Activated CD8-positive, alpha-beta memory T cell treated with anti-CD3 and anti-CD28 coated beads, Interleukin-2, amount 10 ng/mL, durations not matched to agents 7 days and 5 days (primary cell): ENCODE data around the gene MT4. TPM values are rescaled to one million over a fixed set of nuclear protein-coding genes. Genes with fewer than 3 reads are reported as not detected.

Experiments used
- ATAC-seq: fragments of 150-1000 bp; cut with Tn5 transposase; one replicate; pipeline ENCODE4 v1.10.0; 2021; ENCODE audit warnings: moderate library complexity
- CTCF ChIA-PET: fragments of 350-600 bp; sonication (Branson Sonifier 250); formaldehyde crosslinking; loops from one replicate; lab custom pipeline; 2021; ENCODE audit warnings: antibody characterized with exemption; lab: Charles Lee
- DNase-seq: peaks from one replicate; pipeline ENCODE4 v3.0.0-alpha.2; 2020
- H3K27ac Mint-ChIP-seq: one replicate; pipeline ENCODE4 v1.8.0; 2021; ENCODE audit warnings: mild to moderate bottlenecking, mixed read lengths
- H3K27me3 Mint-ChIP-seq: one replicate; pipeline ENCODE4 v1.8.0; 2021; ENCODE audit warnings: mixed read lengths
- H3K36me3 Mint-ChIP-seq: one replicate; pipeline ENCODE4 v1.8.0; 2021; ENCODE audit warnings: mild to moderate bottlenecking, mixed read lengths
- H3K4me1 Mint-ChIP-seq: one replicate; pipeline ENCODE4 v1.8.0; 2021; ENCODE audit warnings: mixed read lengths
- H3K4me3 Mint-ChIP-seq: one replicate; pipeline ENCODE4 v1.8.0; 2021; ENCODE audit warnings: mild to moderate bottlenecking, moderate library complexity, mixed read lengths
- H3K9me3 Mint-ChIP-seq: one replicate; pipeline ENCODE4 v1.8.0; 2022; ENCODE audit warnings: low read depth, mixed read lengths
- total RNA-seq, 2 experiments: library from RNA; stranded (reverse); gene quantifications; one replicate each; pipeline ENCODE4 v1.2.3, GENCODE V29; 2021

The MT4 gene
- total RNA-seq, 2 experiments from 2014 or later = not detected

GRCh38 chr16:56594292-56594619 lies 29.4 kb downstream of the MT4 start:
- Mint-ChIP-seq H3K27me3 (peaks cover 56% of the 10 kb centered on the region), H3K36me3 (no peaks in the 10 kb centered on the region), H3K27ac (no peak overlapping the region), H3K4me1 (peaks cover 9% of the 10 kb centered on the region), H3K4me3 (no peak overlapping the region), H3K9me3 (no peaks in the 10 kb centered on the region)
- DNase-seq (no peak), ATAC-seq (no peak)
- CTCF ChIA-PET = interaction anchor here (0.7 to 1.5 kb wide), 2 partner anchors 17 to 108 kb away, joined by 3 read pairs; no protein-coding TSS in a partner anchor

- H3K9me3 Mint-ChIP-seq = no peaks in the 10 kb centered on the region
These were observed 35.6 kb downstream of the MT4 start for GRCh38 chr16:56600398-56600999.

DNA sequence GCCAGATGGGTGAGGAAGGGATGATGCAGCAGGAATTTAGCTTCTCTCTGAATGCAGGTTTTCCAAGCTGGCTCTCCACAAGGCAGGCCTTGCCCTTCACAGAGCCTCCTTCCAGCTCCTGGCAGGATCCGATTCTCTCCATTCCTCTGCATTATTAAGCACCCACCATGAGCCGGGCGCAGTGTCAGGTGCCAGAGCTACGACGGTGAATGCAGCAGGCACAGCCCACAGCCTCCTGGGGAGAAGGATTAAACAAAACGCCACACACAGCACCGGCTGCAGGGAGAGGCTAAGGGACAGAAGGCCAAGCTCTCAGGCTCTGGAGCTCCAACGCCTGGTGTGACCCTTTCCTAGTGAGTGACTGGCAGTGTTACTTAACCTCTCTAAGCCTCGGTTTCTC lies 36.5 kb downstream of the MT4 start:
- ATAC-seq = no peak
- H3K27ac Mint-ChIP-seq = no peak overlapping the region
- H3K4me3 Mint-ChIP-seq = no peak overlapping the region
- peaks cover 9% of the 10 kb centered on the region for H3K4me1 Mint-ChIP-seq
- H3K9me3 Mint-ChIP-seq = no peaks in the 10 kb centered on the region
- DNase-seq = no peak
- CTCF ChIA-PET = interaction anchor here (0.6 to 2.3 kb wide), 15 partner anchors 10 to 176 kb away, joined by 3 to 21 read pairs (median 4); partner anchors contain the start of gene MT1A
- peaks cover 34% of the 10 kb centered on the region for H3K27me3 Mint-ChIP-seq
- H3K36me3 Mint-ChIP-seq = no peaks in the 10 kb centered on the region

More at GRCh38 chr16:56600398-56600999, 35.6 kb downstream of the MT4 start:
- H3K27me3 Mint-ChIP-seq = peaks cover 42% of the 10 kb centered on the region
- no peak overlapping the region for H3K27ac Mint-ChIP-seq
- DNase-seq = peak; percentile 62
- CTCF ChIA-PET = interaction anchor here (0.6 to 2.3 kb wide), 27 partner anchors 8 to 245 kb away, joined by 3 to 21 read pairs (median 4); partner anchors contain the start of genes MT1A, MT1X and MT2A
- no peak overlapping the region for H3K4me3 Mint-ChIP-seq
- peaks cover 9% of the 10 kb centered on the region for H3K4me1 Mint-ChIP-seq
- peak; percentile 61 for ATAC-seq
- no peaks in the 10 kb centered on the region for H3K36me3 Mint-ChIP-seq

DNA sequence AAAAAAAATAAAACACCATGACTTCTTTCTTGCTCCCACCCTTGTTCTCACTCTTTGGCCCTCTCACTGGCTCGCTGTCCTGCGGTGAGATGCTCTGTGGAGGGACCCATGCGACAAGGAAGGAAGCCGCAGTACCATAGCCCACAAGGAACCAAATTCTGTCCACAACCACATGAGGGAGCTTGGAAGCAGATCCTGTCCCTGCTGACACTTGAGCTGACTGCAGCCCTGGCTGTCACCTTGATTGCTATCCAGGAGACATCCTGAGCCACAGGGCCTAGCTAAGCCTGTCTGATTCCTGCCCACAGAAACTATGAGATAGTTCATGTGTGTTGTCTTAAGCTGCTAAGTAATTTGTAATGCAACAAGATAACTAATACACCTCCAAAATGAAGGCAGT lies 38.7 kb downstream of the MT4 start:
- Mint-ChIP-seq H3K4me1 (peaks cover 25% of the 10 kb centered on the region), H3K27ac (no peak overlapping the region), H3K9me3 (no peaks in the 10 kb centered on the region), H3K27me3 (peaks cover 18% of the 10 kb centered on the region), H3K4me3 (no peak overlapping the region), H3K36me3 (no peaks in the 10 kb centered on the region)
- DNase-seq (no peak), ATAC-seq (no peak)
- CTCF ChIA-PET = interaction anchor here (0.7 to 1.8 kb wide), 7 partner anchors 12 to 98 kb away, joined by 3 to 8 read pairs (median 3); partner anchors contain the start of gene MT1E

DNA sequence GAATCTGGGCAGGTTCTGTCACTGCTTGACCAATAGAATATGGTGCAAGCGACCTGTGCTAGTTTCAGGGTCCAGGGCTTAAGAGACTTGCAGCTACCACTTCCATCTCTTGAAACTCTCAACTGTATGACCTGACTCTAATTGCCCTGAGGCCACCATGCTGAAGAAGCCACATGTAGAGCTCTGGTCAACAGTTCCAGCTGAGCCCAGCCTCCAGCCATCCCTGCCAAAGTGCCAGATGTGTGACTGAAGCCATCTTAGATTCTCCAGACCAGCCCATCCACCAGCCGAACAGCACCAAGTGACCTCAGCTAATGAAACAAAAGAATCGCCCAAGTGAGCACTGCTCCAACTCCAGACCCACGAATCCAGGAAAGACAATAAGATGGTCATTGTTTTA lies 40.1 kb downstream of the MT4 start:
- Mint-ChIP-seq H3K27ac (no peak overlapping the region), H3K4me3 (no peak overlapping the region), H3K36me3 (no peaks in the 10 kb centered on the region), H3K27me3 (peaks cover 14% of the 10 kb centered on the region), H3K4me1 (peaks cover 30% of the 10 kb centered on the region), H3K9me3 (no peaks in the 10 kb centered on the region)
- CTCF ChIA-PET = interaction anchor here (1.2 to 2.0 kb wide), 5 partner anchors 9 to 96 kb away, joined by 3 to 6 read pairs (median 5); no protein-coding TSS in a partner anchor
- no peak for ATAC-seq
- DNase-seq = no peak

DNA sequence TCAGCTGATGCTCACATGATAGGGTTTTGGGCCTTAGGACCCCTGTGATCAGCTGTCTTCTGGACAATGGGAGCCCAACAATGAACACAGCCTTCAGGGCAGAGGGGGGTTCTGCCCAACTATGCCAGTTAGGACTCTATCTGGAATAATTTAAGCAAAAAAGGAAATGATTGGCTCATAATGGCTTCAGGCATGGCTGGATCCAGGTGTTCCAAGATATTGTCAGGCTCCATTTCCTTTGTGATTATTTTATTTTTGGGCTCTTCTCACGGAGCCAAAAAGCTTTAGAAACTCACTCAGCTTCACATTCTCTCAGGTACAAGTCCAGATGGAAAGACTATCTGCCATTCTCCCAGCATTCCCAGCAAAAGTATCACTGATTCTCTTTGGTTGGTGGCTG lies 40.6 kb downstream of the MT4 start:
- H3K9me3 Mint-ChIP-seq = no peaks in the 10 kb centered on the region
- ATAC-seq (no peak), DNase-seq (no peak)
- peaks cover 10% of the 10 kb centered on the region for H3K27me3 Mint-ChIP-seq
- H3K4me1 Mint-ChIP-seq = peaks cover 32% of the 10 kb centered on the region
- H3K27ac Mint-ChIP-seq = no peak overlapping the region
- no peaks in the 10 kb centered on the region for H3K36me3 Mint-ChIP-seq
- H3K4me3 Mint-ChIP-seq = no peak overlapping the region
- CTCF ChIA-PET = interaction anchor here (1.2 to 2.0 kb wide), 5 partner anchors 9 to 96 kb away, joined by 3 to 6 read pairs (median 5); no protein-coding TSS in a partner anchor

GRCh38 chr16:56606071-56606475 lies 41.2 kb downstream of the MT4 start:
- H3K27me3 Mint-ChIP-seq = peaks cover 7% of the 10 kb centered on the region
- no peaks in the 10 kb centered on the region for H3K9me3 Mint-ChIP-seq
- DNase-seq (no peak), ATAC-seq (no peak)
- CTCF ChIA-PET = interaction anchor here (1.3 to 3.9 kb wide), 6 partner anchors 10 to 95 kb away, joined by 4 to 15 read pairs (median 6); no protein-coding TSS in a partner anchor
- H3K4me1 Mint-ChIP-seq = peaks cover 37% of the 10 kb centered on the region
- no peak overlapping the region for H3K4me3 Mint-ChIP-seq
- no peaks in the 10 kb centered on the region for H3K36me3 Mint-ChIP-seq
- peak overlapping the region; percentile 3 for H3K27ac Mint-ChIP-seq

GRCh38 chr16:56606476-56607108 lies 41.7 kb downstream of the MT4 start:
- Mint-ChIP-seq H3K27ac (peak overlapping the region; percentile 55), H3K9me3 (no peaks in the 10 kb centered on the region), H3K27me3 (peaks cover 4% of the 10 kb centered on the region), H3K36me3 (no peaks in the 10 kb centered on the region), H3K4me3 (no peak overlapping the region), H3K4me1 (peaks cover 42% of the 10 kb centered on the region)
- CTCF ChIA-PET = interaction anchor here (0.9 to 3.9 kb wide), 6 partner anchors 10 to 96 kb away, joined by 3 to 15 read pairs (median 6); no protein-coding TSS in a partner anchor
- no peak for ATAC-seq
- DNase-seq = no peak

- peak overlapping the region; percentile 55 for H3K27ac Mint-ChIP-seq
- no peak for ATAC-seq
- DNase-seq = no peak
- H3K27me3 Mint-ChIP-seq = peaks cover 1% of the 10 kb centered on the region
- H3K9me3 Mint-ChIP-seq = no peaks in the 10 kb centered on the region
- CTCF ChIA-PET = interaction anchor here (0.9 to 3.9 kb wide), 5 partner anchors 31 to 95 kb away, joined by 3 to 15 read pairs (median 6); no protein-coding TSS in a partner anchor
- peaks cover 44% of the 10 kb centered on the region for H3K4me1 Mint-ChIP-seq
- no peak overlapping the region for H3K4me3 Mint-ChIP-seq
- H3K36me3 Mint-ChIP-seq = no peaks in the 10 kb centered on the region
These were observed 42.3 kb downstream of the MT4 start for GRCh38 chr16:56607109-56607618.

DNA sequence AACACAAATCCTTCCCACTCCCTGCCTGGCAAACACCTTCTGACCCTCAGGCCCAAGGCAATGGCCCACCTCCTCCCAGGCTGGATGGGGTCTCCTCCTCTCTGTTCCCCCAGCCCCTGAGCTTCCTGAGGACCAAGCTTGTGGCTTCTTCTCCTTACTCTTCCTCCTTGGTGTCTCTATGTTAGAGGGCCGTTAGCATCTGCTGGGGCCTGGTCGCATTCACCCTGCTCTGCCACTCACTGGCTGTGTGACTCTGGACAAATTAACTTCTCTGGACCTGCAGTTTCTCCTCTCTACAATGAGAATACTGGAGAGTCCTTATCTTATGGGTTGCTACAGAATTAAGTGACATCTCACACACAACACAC lies 42.8 kb downstream of the MT4 start:
- Mint-ChIP-seq H3K36me3 (no peaks in the 10 kb centered on the region), H3K27ac (peak overlapping the region; percentile 76), H3K4me3 (peak overlapping the region; percentile 60), H3K27me3 (no peaks in the 10 kb centered on the region), H3K9me3 (no peaks in the 10 kb centered on the region), H3K4me1 (peaks cover 49% of the 10 kb centered on the region)
- no peak for ATAC-seq
- no peak for DNase-seq
- CTCF ChIA-PET = interaction anchor here (1.5 to 3.9 kb wide), 4 partner anchors 31 to 94 kb away, joined by 5 to 15 read pairs (median 8); no protein-coding TSS in a partner anchor

DNA sequence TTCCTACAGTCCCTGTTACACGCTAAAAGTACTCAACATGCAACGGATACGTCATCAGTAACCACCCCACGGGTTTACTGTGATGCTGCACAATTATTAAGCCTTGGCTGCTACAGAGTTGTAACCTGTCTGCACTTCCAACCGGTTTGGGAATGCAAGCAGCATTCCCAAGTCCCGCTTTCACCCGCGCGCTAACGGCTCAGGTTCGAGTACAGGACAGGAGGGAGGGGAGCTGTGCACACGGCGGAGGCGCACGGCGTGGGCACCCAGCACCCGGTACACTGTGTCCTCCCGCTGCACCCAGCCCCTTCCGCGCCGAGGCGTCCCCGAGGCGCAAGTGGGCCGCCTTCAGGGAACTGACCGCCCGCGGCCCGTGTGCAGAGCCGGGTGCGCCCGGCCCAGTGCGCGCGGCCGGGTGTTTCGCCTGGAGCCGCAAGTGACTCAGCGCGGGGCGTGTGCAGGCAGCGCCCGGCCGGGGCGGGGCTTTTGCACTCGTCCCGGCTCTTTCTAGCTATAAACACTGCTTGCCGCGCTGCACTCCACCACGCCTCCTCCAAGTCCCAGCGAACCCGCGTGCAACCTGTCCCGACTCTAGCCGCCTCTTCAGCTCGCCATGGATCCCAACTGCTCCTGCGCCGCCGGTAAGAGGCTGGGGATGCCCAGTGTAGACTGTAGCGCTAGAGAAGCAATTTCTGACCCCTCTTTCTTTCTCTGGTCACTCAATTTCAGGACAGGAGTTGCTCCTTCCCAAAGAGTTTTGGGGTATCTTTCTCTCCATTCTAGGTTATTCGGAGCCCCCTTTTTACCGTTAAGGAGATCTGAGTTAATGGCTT lies 43.4 kb downstream of the MT4 start, which contains the start of gene MT2A:
TSS of gene MT2A (plus strand) at position 542 of the 833 bp plus-strand sequence. CDS start at position 614, 72 bp downstream.
- Mint-ChIP-seq H3K27ac (peak within 1 kb of the TSS; percentile 94), H3K9me3 (no peaks in the 10 kb centered on the region), H3K36me3 (no peaks in the 10 kb centered on the region), H3K27me3 (no peaks in the 10 kb centered on the region), H3K4me3 (peak within 1 kb of the TSS; percentile 95), H3K4me1 (peaks cover 50% of the 10 kb centered on the region)
- DNase-seq (peak; percentile 96), ATAC-seq (peak; percentile 93)
- CTCF ChIA-PET = interaction anchor here (0.7 to 3.9 kb wide), 7 partner anchors 8 to 94 kb away, joined by 3 to 15 read pairs (median 6); no protein-coding TSS in a partner anchor

- Mint-ChIP-seq H3K27ac (peak overlapping the region; percentile 94), H3K27me3 (no peaks in the 10 kb centered on the region), H3K36me3 (no peaks in the 10 kb centered on the region), H3K9me3 (no peaks in the 10 kb centered on the region), H3K4me3 (peak overlapping the region; percentile 95), H3K4me1 (peaks cover 54% of the 10 kb centered on the region)
- ATAC-seq (no peak), DNase-seq (no peak)
- CTCF ChIA-PET = interaction anchor here (1.5 to 3.9 kb wide), 4 partner anchors 8 to 93 kb away, joined by 3 to 15 read pairs (median 8); no protein-coding TSS in a partner anchor
These were observed 44.1 kb downstream of the MT4 start for GRCh38 chr16:56608876-56609462.
